ENCODE results near the gene RERE. TPM values are rescaled to one million over a fixed set of nuclear protein-coding genes. Genes with fewer than 3 reads are reported as not detected.

Gene RERE
- total and polyA plus RNA-seq, 2 experiments from 2014 or later: 39.8 to 62.8 TPM

GRCh38 chr1:8660411-8660828 lies 157.0 kb downstream of the RERE start:
- H4K20me1 ChIP-seq (ENCODE audit: insufficient read depth, poor library complexity, severe bottlenecking): peaks cover 22% of the 10 kb centered on the region
- peak overlapping the region; percentile 55 for H3K4me2 ChIP-seq
- 57% methylated on average over 5 of the region's 5 CpGs for WGBS (ENCODE audit: low lambda C conversion rate, missing lambda C conversion rate)
- peaks cover 93% of the 10 kb centered on the region for H3K79me2 ChIP-seq
- H3K9me2 ChIP-seq (replicated peaks; ENCODE audit: insufficient read depth): no peaks in the 10 kb centered on the region
- no peak for TF ChIP-seq EZH2 (IDR thresholded peaks at IDR 0.05; ENCODE audit: borderline replicate concordance)
- TF ChIP-seq EZH2phosphoT487 (IDR thresholded peaks at IDR 0.05; ENCODE audit: low read depth, severe bottlenecking, unreplicated experiment): no peak
- TF ChIP-seq CTCF (IDR thresholded peaks at IDR 0.05; ENCODE audit: poor library complexity): no peak
- H3K27me3 ChIP-seq: no peaks in the 10 kb centered on the region
- peak overlapping the region; percentile 83 for H3K27ac ChIP-seq
- no peak overlapping the region for H2AFZ ChIP-seq
- H3K4me1 ChIP-seq (ENCODE audit: insufficient read depth): peaks cover 33% of the 10 kb centered on the region
- no peaks in the 10 kb centered on the region for H3K9me3 ChIP-seq (ENCODE audit: low read depth)
- H3K36me3 ChIP-seq (replicated peaks; ENCODE audit: insufficient read depth, low read depth): no peaks in the 10 kb centered on the region
- H3K4me3 ChIP-seq: no peak overlapping the region
- DNase-seq (ENCODE audit: low spot score): peak; percentile 58

GRCh38 chr1:8659593-8659992 lies 157.8 kb downstream of the RERE start:
- Histone ChIP-seq H3K36me3 (replicated peaks; ENCODE audit: insufficient read depth, low read depth) (no peaks in the 10 kb centered on the region), H3K4me2 (no peak overlapping the region), H3K4me3 (no peak overlapping the region), H3K27ac (no peak overlapping the region), H3K9me2 (replicated peaks; ENCODE audit: insufficient read depth) (no peaks in the 10 kb centered on the region), H2AFZ (no peak overlapping the region), H3K79me2 (peaks cover 90% of the 10 kb centered on the region), H3K27me3 (no peaks in the 10 kb centered on the region), H3K9me3 (ENCODE audit: low read depth) (no peaks in the 10 kb centered on the region), H3K4me1 (ENCODE audit: insufficient read depth) (peaks cover 33% of the 10 kb centered on the region), H4K20me1 (ENCODE audit: insufficient read depth, poor library complexity, severe bottlenecking) (peaks cover 22% of the 10 kb centered on the region)
- no peak for DNase-seq (ENCODE audit: low spot score)
- TF ChIP-seq EZH2phosphoT487 (IDR thresholded peaks at IDR 0.05; ENCODE audit: low read depth, severe bottlenecking, unreplicated experiment) (no peak), EZH2 (IDR thresholded peaks at IDR 0.05; ENCODE audit: borderline replicate concordance) (no peak), CTCF (IDR thresholded peaks at IDR 0.05; ENCODE audit: poor library complexity) (no peak)

DNA sequence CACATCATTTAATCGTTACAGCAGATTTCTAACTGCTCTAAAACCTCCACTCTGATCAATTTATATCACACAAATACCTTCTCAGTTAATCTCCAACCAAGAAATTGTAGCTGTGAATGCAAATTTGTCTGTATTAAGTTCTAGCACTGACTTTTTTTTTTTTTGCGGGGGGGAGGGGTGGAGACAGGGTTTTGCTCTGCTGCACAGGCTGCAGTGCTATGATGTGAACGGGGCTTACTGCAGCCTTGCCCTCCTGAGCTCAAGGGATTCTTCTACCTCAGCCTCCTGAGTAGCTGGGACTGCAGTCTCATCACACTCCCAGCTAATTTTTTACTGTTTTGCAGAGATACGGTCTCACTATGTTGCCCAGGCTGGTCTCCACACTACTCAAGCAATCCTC lies 163.6 kb downstream of the RERE start:
- peaks cover 21% of the 10 kb centered on the region for H4K20me1 ChIP-seq (ENCODE audit: insufficient read depth, poor library complexity, severe bottlenecking)
- 88% methylated on average over 4 of the region's 4 CpGs for WGBS (ENCODE audit: low lambda C conversion rate, missing lambda C conversion rate)
- peaks cover 93% of the 10 kb centered on the region for H3K79me2 ChIP-seq

More for the DNA sequence above, 163.6 kb downstream of the RERE start:
- Histone ChIP-seq H3K4me2 (no peak overlapping the region), H2AFZ (no peak overlapping the region), H3K4me1 (ENCODE audit: insufficient read depth) (peaks cover 4% of the 10 kb centered on the region), H3K4me3 (no peak overlapping the region), H3K36me3 (replicated peaks; ENCODE audit: insufficient read depth, low read depth) (no peaks in the 10 kb centered on the region), H3K9me2 (replicated peaks; ENCODE audit: insufficient read depth) (no peaks in the 10 kb centered on the region), H3K27ac (no peak overlapping the region), H3K27me3 (no peaks in the 10 kb centered on the region), H3K9me3 (ENCODE audit: low read depth) (no peaks in the 10 kb centered on the region)
- no peak for DNase-seq (ENCODE audit: low spot score)
- TF ChIP-seq CTCF (IDR thresholded peaks at IDR 0.05; ENCODE audit: poor library complexity): no peak
- TF ChIP-seq EZH2phosphoT487 (IDR thresholded peaks at IDR 0.05; ENCODE audit: low read depth, severe bottlenecking, unreplicated experiment): no peak
- TF ChIP-seq EZH2 (IDR thresholded peaks at IDR 0.05; ENCODE audit: borderline replicate concordance): no peak

All from hepatocyte (in vitro differentiated cells).